ENCODE measurements around the gene RPS6KA2. TPM values are rescaled to one million over a fixed set of nuclear protein-coding genes. Genes with fewer than 3 reads are reported as not detected.

Gene RPS6KA2
- total RNA-seq, 1 experiment from 2014 or later = 12.3 TPM

- Histone ChIP-seq H2BK5ac (ENCODE audit: insufficient read length, low read length) (no peak overlapping the region), H3K23ac (ENCODE audit: insufficient read length, low read depth, low read length) (no peak overlapping the region), H2AFZ (ENCODE audit: low read length) (no peak overlapping the region), H2BK120ac (ENCODE audit: low read depth, low read length, poor library complexity, severe bottlenecking) (no peak overlapping the region), H2BK20ac (ENCODE audit: low read depth, low read length, poor library complexity, severe bottlenecking) (no peak overlapping the region), H4K5ac (ENCODE audit: insufficient read length, low read depth, low read length) (no peak overlapping the region), H3K79me1 (ENCODE audit: insufficient read depth, low read depth, low read length, poor library complexity, severe bottlenecking) (no peaks in the 10 kb centered on the region), H3K9ac (ENCODE audit: extremely low read depth, insufficient read length, low read length) (no peak overlapping the region), H3T11ph (ENCODE audit: low read length) (no peak overlapping the region), H3K27me3 (ENCODE audit: insufficient read depth, low read length) (no peaks in the 10 kb centered on the region), H3K27ac (ENCODE audit: insufficient read length, low read depth, low read length) (no peak overlapping the region), H2BK12ac (ENCODE audit: insufficient read length, low read depth, low read length) (no peak overlapping the region), H3K14ac (ENCODE audit: insufficient read depth, low read length) (no peak overlapping the region), H3K9me3 (ENCODE audit: control insufficient read depth, low read depth, low read length) (no peaks in the 10 kb centered on the region), H4K91ac (ENCODE audit: insufficient read length, low read depth, low read length) (no peak overlapping the region), H4K20me1 (ENCODE audit: control insufficient read depth, insufficient read depth, insufficient read length) (no peaks in the 10 kb centered on the region), H3K56ac (ENCODE audit: insufficient read length, low read depth, low read length) (no peak overlapping the region), H3K79me2 (ENCODE audit: insufficient read depth, low read length) (peaks cover 4% of the 10 kb centered on the region; the same call in 1 of the 2 replicates), H3K4me2 (ENCODE audit: insufficient read depth, insufficient read length, low read length) (no peak overlapping the region), H3K18ac (ENCODE audit: insufficient read length, low read depth, low read length) (no peak overlapping the region), H3K4me1 (ENCODE audit: insufficient read depth, low read length) (peaks cover 6% of the 10 kb centered on the region; the same call in 1 of the 2 replicates), H2BK15ac (ENCODE audit: low read depth, low read length) (no peak overlapping the region), H3K23me2 (ENCODE audit: insufficient read length, low read depth, low read length, poor library complexity, severe bottlenecking) (no peaks in the 10 kb centered on the region), H3K4ac (ENCODE audit: low read depth, low read length) (no peak overlapping the region), H4K8ac (replicated peaks; ENCODE audit: insufficient read length, low read depth, low read length) (no peak overlapping the region), H2AK5ac (ENCODE audit: insufficient read length, low read length) (no peak overlapping the region)
- no peak overlapping the region; a peak in 1 of 7 replicates for H3K27ac Mint-ChIP-seq
- no peaks in the 10 kb centered on the region; a peak in 1 of 5 replicates for H3K9me3 Mint-ChIP-seq
- H3K4me3 Mint-ChIP-seq = no peak overlapping the region; a peak in 1 of 5 replicates
- DNase-seq = no peak
- no CpG with 5 or more reads among the region's 12 CpGs for WGBS (ENCODE audit: extremely low coverage, insufficient read length, low lambda C conversion rate)
- H3K4me1 Mint-ChIP-seq = peaks cover 25 to 32% of the 10 kb centered on the region in 2 experiments
- no peak for TF ChIP-seq CTCF (conservative IDR thresholded peaks at IDR 0.05)
- no peaks in the 10 kb centered on the region; a peak in 1 of 7 replicates for H3K36me3 Mint-ChIP-seq (ENCODE audit: insufficient read depth in 1 of 3, low read depth in 3 of 3)
- no peaks in the 10 kb centered on the region for H3K27me3 Mint-ChIP-seq (ENCODE audit: low read depth)
Observed at GRCh38 chr6:166558156-166559005, 68.7 kb downstream of the RPS6KA2 start.
